ENCODE data around the gene IGSF11. TPM values are rescaled to one million over a fixed set of nuclear protein-coding genes. Genes with fewer than 3 reads are reported as not detected.
"Not testable (repeated sequence)": the region's sequence is repeated elsewhere in the genome, so short reads cannot be mapped to it uniquely, and the experiment has no call there.

The IGSF11 gene, protein sequence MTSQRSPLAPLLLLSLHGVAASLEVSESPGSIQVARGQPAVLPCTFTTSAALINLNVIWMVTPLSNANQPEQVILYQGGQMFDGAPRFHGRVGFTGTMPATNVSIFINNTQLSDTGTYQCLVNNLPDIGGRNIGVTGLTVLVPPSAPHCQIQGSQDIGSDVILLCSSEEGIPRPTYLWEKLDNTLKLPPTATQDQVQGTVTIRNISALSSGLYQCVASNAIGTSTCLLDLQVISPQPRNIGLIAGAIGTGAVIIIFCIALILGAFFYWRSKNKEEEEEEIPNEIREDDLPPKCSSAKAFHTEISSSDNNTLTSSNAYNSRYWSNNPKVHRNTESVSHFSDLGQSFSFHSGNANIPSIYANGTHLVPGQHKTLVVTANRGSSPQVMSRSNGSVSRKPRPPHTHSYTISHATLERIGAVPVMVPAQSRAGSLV
- 4.0 TPM for total RNA-seq

DNA sequence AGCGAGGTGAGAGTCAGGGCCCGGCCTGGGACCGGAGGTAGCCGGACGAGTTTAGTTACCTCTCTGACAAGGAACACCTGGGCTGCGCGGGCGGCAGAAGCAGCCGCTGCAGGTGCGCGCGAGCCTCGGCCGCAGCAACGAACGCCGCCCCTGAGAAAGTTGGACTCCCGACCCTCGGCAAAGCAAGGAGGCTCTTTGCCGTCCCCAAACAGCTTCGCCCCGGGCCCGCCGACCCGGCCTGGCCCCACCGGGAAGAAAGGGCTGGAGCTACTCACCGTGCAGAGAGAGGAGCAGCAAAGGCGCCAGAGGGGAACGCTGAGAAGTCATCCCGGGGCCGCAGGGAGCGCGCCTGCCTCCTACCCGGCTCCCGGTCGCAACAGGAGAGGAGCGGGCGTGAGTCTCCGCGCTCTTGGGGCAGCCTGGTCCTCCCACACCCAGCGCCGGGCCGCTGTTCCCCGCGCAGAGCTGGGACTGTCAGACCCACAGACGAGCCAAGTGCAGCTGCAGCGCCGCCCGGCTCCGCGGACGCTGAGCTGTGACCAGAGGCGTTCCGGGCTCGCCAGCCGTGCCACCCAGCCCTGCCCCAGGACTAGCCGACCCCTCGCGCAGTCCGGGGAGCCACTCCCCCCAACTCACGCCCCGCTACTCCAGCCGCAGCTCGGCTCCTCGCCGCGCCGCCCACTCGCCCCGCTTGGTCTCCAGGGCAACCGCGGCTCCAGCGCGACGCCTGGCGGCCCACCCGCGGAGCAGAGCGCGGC lies at the start of gene IGSF11:
IGSF11 (minus strand) TSS at position 591 of the 758 bp plus-strand sequence; CDS start at position 327, 264 bp downstream.
- DNase-seq, result peak; percentile 87

DNA sequence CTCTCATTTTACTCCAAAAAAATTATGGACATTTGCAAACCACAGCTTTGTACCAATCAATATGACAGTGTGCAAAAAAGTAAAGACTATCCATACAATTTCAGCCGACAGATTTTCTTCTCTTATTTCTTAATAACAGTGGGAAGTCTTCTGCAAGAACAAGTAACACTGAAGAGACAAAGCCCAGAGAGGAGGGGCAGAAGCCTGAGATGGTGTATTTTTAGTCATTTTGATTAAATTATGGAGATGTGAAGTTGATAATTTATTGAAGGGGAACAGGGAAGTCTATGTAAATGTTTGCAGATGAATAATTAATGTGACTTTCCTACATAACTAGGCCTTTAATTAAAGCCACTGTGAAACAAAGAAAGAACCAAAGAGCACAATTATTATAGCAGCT lies 45.7 kb upstream of the IGSF11 start:
- DNase-seq, result no peak

DNA sequence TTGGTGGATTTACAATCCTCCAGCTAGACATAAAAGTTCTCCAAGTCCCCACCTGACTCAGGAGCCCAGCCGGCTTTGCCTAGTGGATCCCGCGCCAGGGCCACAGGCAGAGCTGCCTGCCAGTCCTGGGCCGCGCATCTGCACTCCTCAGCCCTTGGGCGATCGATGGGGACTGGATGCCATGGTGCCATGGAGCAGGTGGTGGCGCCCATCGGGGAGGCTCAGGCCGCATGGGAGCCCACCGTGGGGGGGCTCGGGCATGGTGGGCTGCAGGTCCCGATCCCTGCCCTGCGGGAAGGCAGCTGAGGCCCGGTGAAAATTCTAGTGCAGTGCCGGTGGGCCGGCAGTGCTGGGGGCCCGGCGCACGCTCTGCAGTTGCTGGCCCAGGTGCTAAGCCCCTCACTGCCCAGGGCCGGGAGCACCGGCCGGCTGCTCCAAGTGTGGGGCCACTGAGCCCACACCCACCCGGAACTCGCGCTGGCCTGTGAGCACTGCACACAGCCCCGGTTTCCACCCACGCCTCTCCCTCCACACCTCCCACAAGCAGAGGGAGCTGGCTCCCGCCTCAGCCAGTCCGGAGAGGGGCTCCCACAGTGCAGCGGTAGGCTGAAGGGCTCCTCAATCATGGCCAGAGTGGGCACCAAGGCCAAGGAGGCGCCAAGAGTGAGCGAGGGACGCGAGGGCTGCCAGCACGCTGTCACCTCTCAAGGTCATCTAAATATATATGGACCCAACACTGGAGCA lies 38.8 kb upstream of the IGSF11 start:
- DNase-seq, result no peak

DNA sequence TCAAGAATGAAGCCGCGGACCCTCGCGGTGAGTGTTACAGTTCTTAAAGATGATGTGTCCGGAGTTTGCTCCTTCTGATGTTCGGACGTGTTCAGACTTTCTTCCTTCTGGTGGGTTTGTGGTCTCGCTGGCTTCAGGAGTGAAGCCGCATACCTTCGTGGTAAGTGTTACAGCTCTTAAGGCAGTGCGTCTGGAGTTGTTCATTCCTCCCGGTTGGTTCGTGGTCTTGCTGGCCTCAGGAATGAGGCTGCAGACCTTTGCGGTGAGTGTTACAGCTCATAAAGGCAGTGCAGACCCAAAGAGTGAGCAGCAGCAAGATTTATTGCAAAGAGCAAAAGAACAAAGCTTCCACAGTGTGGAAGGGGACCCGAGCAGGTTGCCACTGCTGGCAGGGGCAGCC lies 37.8 kb upstream of the IGSF11 start:
- not testable (repeated sequence) for DNase-seq

DNA sequence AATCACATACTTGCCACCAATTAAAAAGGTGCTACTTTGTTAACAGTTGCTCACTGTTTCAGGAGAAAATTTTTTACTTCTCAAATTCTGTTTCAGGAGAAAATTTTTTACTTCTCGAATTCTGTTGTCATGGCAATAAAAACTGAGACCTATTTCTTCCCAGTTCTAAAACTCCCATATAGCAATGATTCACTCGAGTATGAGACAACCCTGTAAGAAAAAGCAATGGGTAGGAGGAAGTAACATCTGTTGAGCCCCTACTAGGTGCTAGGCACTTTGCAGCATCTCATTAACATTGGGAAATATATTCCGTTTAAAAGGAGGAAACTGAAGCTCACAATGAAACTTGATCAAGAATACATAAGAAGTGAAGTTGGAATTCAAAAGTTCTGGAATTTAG lies 35.1 kb upstream of the IGSF11 start:
- no peak for DNase-seq

DNA sequence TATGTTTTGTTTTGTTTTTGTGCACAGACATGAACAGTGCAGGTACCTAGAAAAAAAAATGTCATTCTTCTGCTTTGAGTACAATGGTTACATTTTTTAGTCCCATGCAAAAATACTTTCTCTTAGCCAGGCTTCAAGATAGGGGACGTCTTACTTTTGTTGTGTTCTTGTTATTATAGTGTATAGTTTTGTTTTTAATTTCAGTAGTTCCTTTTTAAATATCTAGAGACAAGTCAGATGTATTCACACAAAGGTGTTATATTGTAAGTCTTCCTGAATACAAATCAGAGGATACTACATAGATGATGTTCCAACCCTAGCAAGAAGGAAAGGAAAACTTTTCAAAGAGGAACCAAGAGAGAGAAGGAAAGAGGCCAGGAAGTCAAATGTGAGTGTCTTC lies 28.8 kb upstream of the IGSF11 start:
- no peak for DNase-seq

DNA sequence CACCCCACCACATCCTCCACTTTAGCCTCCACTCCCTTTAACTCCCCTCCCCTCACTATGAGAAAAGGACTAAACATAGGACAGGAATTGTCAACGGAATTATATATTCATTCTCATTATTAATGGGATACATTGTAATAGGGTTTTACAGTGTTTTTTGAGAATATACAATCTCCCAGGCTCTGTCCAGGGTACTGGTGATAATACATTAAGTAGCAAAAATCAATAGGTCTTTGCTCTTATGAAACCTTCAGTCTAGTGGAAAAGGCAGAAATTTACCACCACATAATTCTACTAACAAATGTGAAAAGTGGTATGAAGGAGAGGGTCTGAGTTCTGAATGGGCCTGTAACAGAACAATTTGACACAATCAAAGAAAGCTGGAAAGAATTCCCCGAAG lies 28.2 kb upstream of the IGSF11 start:
- no peak for DNase-seq

DNA sequence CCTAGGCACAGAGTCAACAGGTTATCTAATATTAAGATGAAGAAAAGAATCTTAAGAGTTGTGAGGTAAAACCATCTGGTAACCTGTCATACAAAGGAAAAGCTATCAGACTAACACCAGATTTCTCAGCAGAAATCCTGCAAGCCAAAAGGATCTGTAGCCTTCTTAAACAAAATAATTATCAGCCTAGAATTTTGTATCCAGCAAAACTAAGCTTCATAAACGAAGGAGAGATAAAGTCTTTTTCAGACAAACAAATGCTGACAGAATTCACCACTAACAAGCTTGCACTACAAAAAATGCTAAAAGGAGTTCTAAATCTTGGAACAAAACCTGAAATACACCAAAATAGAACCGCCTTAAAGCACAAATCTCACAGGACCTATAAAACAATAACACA lies 9.9 kb upstream of the IGSF11 start:
- DNase-seq, result no peak

DNA sequence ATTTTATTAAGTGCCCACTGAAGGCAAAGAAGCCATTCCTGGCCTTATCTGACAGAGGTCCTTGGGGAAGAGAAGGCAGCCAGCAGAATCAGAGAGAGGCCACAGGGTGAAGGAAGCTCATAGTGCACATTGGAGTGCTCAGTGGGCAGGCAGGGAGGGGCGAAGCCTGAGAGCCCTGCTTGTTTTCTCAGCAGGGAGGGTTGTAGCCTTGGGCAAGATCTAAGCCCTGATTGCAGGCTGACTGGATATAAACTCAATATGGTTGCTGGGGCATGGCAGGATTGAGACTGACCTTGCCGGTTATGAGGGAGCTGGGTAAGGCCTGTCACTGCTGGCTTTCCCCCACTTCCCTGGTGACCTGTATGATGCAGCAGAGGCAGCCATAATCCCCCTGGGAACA lies 7.5 kb upstream of the IGSF11 start:
- no peak for DNase-seq

DNA sequence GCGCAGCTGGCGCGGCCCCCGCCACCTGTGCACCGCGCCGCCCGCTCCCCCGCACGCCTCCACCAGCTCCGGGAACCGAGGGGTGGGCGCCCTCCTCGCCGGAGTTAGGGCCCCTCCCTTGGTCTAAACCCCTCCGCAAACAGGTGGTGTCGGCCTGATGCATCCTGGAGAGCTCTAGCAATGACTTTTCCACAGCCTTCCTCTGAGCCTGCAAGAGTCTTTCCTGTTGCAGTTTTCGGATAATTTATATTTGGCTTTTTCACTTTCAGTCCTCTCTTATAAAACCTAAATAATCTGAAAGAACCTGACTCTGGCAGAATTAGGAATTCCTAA lies 334 bp upstream of the IGSF11 start:
- DNase-seq, result no peak

DNA sequence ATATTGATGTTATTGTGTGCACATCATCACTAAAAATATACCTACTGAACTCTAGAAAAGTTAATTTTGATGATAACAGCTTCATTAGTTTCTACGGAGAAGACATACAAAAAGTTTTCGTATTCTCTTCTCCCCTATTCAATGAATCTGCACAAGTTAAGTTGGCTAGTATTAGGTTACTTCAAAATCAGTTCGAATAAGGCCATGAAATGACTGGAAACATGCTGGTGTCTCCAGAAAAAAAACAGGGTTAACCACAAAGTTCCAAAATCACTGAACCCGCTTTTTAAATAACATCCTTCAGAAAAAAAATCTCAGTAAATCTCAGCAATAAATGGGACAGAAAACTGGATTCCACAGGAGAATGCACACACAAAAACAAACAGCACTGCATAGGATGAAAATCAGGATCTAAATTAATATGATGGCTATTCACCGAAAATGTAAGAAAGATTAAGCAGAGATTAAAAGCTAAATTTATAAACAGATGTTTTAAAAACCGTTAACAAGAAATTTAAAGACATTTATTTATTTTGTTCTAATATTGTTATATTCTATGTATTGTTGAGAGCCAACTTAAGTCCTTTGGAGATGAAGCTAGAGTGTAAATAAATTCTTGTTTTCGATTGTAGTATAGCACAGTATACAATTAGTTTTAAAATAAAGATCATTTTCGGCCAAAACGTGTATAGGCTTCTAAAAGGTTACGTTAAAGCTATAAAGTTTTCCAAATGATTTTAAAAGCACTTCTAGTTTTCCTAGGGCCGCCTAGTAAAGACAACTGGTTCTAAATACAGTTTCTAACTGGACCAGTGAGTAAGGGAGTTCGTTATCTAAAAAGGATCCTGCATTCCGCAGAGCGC lies 1.0 kb downstream of the IGSF11 start:
- DNase-seq, result no peak

DNA sequence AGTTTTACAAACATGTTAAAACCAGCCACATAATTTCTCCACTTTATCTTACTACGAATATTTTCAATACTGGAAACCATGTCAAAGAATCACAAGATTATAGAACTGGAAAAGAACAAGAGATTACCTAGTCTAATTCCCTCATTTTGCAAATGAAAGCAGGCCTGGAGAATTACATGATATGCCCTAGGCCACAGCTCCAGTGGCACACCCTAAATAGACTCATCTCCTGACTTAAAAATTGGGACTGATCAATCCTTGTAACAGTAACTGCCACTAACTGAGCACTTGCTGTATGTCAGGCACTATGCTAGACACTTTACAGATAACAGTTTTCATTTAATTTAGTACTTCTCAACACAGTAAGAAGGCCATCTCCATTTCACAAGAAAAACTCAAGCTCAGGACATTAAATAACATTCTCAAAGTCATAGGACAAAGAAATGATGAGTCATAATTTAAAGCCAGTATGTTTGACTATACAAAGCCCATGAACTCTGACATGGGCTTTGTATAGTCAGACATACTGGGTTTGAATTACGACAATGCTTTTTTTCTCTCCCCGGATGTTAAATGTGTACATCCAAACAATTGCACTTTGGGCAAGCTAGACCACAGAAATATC lies 9.4 kb downstream of the IGSF11 start:
- no peak for DNase-seq

DNA sequence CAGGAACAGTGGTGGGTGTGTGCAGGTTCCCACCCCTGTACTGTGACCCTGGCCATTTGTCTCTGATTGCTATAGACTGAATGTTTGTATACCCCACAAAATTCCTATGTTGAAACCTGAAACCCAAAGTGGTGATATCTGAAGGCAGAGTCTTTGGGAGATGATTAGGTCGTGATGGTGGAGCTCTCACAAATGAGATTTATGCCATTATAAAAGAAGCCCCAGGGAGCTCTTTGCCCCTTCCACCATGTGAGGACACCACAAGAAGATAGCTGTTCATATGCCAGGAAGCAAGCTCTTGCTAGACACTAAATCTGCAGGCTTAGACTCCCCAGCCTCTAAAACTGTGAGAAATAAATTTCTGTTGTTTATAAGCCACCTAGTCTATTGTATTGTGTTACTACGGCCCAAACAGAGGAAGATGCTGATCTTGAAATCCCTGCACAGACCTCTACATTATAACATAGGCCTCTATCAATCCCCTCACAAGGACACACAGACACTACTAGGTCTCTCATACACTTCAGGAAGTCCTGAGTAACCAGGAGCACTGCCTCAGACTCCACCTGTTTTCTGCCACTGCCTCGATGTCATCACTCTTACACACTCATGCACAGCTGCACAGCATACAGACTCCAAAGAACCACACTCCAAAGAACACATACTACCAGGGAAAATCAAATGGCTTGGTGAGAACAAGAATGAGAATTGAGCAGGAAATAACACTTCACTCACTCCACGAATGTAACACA lies 14.7 kb downstream of the IGSF11 start:
- peak; percentile 13 for DNase-seq

DNA sequence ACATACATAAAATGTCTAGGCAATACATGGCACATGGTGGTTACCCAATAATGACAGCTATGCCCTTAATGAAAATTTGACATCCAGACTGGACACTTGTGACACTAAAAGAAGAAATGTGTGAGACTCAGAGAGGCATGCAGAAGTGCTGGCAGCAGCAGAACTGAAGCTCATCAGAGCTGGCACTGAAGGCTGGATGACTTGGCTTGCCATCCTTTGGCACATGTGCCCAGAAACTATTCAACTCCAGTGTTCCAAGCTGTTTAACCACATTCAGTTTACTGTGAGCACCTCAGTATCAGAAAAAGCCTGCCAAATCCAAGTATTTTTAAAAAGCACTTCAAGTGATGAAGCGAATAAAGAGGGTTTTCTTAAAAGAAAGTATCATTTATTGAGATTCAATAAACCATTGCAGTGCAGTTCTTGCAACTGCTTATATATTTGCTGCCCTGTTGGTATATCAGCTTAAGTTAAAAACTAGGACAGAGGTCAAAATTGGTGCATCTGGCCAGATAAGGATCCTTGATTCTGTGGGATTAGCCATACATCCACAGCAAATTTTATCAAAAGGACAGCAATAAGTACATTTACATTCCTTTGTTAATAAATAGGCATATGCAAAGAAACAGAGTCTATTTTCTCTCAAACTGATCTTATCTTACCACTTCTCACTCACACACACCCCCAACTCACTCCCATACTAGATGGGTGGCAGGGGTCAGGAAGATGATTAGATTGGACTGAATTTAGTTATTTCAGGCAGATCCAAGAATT lies 15.8 kb downstream of the IGSF11 start:
- peak; percentile 28 for DNase-seq

DNA sequence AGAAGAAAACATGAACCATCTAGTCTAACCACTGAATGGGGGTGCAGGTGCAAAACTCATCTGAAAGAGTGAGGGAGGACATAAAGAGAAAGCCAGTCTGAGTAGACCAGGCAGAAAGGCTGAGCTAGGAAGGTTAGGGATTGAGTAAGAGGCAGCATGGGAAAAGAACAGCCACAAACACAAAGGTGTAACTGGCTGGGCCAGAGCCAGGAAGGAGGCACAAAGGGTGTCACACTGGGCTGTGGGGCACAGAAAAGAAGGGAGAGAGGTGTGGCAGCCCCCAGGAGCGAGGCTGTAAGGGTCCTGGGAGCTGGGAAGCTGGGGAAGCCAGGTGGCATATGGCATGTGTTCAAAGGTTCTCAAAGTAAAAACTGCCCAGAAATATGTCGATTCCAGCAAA lies 18.7 kb downstream of the IGSF11 start:
- no peak for DNase-seq

DNA sequence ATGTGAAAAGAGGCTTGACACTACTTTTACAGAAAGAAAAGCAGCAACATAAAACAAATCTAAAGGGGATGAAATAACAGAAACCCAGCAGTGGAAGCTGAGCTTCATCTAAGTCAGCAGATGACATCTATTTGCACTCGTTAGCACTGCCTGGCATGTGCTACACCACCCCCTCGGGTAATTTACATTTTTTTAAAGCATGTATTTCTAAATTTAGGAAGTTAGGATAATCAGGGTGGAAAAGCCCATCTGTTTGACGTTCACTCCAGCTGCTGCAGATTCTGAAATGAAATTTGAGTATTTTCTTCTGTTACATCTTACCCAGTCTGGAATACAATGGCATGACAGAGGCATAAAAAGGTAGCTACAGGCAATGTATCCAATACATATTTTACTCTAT lies 20.7 kb downstream of the IGSF11 start:
- peak; percentile 57 for DNase-seq

DNA sequence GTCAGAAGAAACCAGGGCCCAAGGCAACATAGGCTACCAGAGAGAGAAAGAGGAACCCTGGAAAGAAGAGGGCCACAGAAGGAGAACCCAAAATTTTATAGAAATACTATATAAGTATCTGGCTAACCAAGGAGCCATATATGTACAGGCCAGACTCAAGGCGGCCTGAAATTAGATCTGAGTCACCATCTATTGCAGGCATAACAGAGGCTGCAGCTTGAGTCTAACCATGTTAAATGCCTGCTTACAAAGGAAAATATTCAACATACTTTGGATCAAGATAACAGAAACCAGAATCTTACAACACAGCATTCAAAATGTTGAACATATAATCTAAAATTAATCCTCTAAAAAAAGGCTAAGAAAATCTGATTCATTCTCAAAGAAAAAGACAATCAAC lies 23.1 kb downstream of the IGSF11 start:
- no peak for DNase-seq

DNA sequence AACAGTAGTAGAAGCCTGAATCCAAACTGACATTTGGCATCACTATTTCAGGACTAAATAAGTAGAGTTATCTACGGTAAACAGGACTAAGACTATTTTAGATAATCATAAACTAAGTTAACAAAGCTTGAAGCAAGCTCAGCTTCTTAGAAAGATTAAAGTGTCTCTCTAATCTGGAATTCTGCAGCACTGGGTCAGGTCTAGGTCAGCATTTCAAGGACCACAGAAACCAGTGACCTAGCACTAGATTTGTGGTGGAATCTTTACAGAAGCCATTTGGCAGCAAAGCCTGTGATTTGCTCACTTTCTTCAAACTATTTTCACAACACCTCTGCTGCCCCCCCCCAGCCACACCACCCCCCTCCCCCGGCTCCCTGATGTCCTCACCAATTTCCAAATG lies 37.5 kb downstream of the IGSF11 start:
- DNase-seq, result no peak

DNA sequence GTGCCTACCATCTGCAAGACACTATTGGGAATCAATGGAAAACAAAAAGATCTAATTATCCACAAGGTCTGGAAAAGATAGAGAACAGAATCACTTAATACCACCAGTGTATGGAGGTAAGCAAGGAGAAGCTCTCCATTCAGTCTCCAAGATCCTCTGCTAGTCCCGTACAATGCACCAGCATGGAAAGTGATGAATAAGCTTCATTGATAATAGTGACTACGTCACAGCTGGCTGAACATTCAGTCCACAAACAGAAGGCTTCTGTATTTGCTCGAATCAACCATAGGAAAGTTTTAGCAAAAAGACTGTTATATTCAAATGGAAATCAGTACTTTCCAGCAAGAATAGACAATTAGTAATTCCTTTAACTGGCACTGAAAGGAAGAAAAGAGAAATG lies 42.9 kb downstream of the IGSF11 start:
- DNase-seq, result peak; percentile 48
